ENCODE results near the gene NHS. TPM values are rescaled to one million over a fixed set of nuclear protein-coding genes. Genes with fewer than 3 reads are reported as not detected.

Gene NHS
- total RNA-seq, 1 donor, result 10.5 TPM

DNA sequence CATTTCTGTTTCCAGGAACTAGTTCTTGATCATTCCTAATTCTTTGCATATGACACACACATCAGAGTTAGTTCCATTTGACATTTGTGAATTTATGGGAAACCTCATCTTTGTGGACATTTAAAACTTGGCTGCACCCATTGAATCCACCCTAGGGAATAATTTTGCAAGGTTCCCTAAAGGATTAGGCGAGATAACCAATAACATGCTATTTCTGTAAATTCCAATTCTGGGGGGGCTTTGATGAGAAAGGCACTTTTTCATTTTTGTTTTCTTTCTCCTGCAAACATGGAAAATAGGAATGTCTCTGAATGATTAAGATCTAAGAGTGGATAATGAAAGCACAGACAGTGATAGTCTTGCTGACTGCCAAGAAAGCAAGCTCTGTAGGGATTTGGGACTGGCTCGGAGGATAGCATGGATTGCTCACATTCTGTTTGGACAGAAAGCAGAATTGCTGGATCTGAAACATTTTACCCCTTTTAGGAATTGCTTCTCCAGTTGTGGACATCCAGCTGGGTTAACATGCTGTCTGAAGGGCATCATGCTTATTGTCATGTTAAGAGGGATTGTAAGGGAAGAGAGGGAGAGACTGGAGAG, 145.1 kb downstream of the NHS start:
- peak overlapping the region; percentile 62 for H3K4me2 ChIP-seq (ENCODE audit: insufficient read depth, low read length)
- H3K27me3 ChIP-seq (ENCODE audit: insufficient read depth, low read length), result no peaks in the 10 kb centered on the region
- H3K4me3 ChIP-seq (ENCODE audit: insufficient read depth, low read length), result no peak overlapping the region
- no peak for DNase-seq (ENCODE audit: insufficient read length, low spot score, missing footprints)
- TF ChIP-seq, protein P1, sequence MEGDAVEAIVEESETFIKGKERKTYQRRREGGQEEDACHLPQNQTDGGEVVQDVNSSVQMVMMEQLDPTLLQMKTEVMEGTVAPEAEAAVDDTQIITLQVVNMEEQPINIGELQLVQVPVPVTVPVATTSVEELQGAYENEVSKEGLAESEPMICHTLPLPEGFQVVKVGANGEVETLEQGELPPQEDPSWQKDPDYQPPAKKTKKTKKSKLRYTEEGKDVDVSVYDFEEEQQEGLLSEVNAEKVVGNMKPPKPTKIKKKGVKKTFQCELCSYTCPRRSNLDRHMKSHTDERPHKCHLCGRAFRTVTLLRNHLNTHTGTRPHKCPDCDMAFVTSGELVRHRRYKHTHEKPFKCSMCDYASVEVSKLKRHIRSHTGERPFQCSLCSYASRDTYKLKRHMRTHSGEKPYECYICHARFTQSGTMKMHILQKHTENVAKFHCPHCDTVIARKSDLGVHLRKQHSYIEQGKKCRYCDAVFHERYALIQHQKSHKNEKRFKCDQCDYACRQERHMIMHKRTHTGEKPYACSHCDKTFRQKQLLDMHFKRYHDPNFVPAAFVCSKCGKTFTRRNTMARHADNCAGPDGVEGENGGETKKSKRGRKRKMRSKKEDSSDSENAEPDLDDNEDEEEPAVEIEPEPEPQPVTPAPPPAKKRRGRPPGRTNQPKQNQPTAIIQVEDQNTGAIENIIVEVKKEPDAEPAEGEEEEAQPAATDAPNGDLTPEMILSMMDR (IDR thresholded peaks at IDR 0.05; ENCODE audit: extremely low read depth, low read depth, low read length), result no peak
- no peak overlapping the region for H2AFZ ChIP-seq (ENCODE audit: low read length)
- peaks cover 11% of the 10 kb centered on the region for H3K79me2 ChIP-seq (ENCODE audit: insufficient read depth, low read length)
- no peaks in the 10 kb centered on the region for H4K20me1 ChIP-seq (ENCODE audit: insufficient read depth, low read length)
- no peaks in the 10 kb centered on the region for H3K36me3 ChIP-seq (ENCODE audit: insufficient read depth, low read length)
- peaks cover 18% of the 10 kb centered on the region for H3K4me1 ChIP-seq (ENCODE audit: insufficient read depth, low read length)
- H3K27ac ChIP-seq (ENCODE audit: low read depth, low read length), result peak overlapping the region; percentile 10
- no peaks in the 10 kb centered on the region for H3K9me3 ChIP-seq (ENCODE audit: low read depth, low read length)

DNA sequence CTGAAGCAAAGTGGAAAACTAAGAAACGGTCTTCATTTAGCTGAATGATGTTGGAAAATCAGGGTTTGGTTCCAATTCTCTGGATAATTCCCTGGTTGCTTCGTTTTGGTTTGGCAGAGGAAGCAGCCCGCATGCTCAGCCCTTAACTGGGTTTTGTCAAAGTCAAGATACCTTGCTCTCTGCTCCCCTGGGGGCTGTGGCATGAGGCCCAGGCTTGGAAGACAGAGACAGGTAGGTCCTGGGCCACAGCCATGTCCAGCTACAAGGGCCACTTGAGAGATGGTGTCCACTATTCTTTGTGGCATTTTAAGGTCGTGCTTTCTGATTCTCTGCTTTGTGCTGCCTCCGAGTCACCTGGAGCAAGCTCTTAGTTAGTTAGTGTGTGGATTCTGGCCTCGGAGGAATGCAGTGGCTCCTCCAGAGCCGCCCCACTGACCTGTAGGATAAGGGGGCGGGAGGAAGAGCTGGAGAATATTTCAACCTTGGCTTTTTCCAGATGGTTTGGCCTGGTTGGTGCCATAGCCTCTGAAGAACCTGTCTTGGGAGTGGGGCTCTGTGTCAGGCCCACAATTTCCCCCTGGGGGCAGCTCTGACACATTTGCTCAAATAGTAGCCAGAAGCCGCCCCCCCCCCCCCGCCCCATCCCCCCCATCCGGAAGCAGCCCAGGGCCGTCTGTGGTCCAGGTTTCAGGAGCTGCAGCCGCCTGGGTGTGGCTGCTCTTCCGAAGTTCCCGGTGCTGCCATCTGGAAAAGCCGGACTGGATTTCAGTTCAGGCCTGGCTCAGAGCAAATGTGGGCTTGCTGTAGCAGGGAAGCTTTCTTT, 147.1 kb downstream of the NHS start:
- Histone ChIP-seq H2AFZ (ENCODE audit: low read length) (no peak overlapping the region), H3K4me1 (ENCODE audit: insufficient read depth, low read length) (peaks cover 26% of the 10 kb centered on the region), H3K4me3 (ENCODE audit: insufficient read depth, low read length) (no peak overlapping the region), H3K27me3 (ENCODE audit: insufficient read depth, low read length) (no peaks in the 10 kb centered on the region), H3K79me2 (ENCODE audit: insufficient read depth, low read length) (peaks cover 18% of the 10 kb centered on the region), H3K4me2 (ENCODE audit: insufficient read depth, low read length) (no peak overlapping the region), H3K9me3 (ENCODE audit: low read depth, low read length) (no peaks in the 10 kb centered on the region), H3K36me3 (ENCODE audit: insufficient read depth, low read length) (no peaks in the 10 kb centered on the region), H3K27ac (ENCODE audit: low read depth, low read length) (no peak overlapping the region), H4K20me1 (ENCODE audit: insufficient read depth, low read length) (no peaks in the 10 kb centered on the region)
- TF ChIP-seq, protein P1 (IDR thresholded peaks at IDR 0.05; ENCODE audit: extremely low read depth, low read depth, low read length), result no peak
- peak; percentile 65 for DNase-seq (ENCODE audit: insufficient read length, low spot score, missing footprints)

DNA sequence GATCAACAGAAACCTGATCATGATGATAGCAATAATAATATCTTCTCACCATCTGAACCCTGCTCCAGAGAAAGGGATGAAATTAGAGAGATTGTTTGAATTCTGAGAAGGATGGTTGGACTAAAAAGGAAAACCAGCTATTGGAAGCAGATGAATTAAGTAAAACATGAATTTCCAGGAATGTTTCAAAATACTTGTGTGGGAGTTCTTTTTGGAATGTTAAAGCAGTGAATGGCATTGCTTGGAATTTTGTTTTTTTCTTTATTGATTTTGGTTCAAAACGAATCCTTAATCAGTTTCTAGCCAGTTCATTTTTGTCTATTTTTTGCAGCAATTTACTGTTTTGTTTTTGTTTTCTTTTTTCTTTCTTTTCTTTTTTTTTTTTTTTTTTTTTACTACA, 150.3 kb downstream of the NHS start:
- peaks cover 46% of the 10 kb centered on the region for H3K4me1 ChIP-seq (ENCODE audit: insufficient read depth, low read length)
- peak; percentile 6 for DNase-seq (ENCODE audit: insufficient read length, low spot score, missing footprints)

More for the DNA sequence above, 150.3 kb downstream of the NHS start:
- H3K36me3 ChIP-seq (ENCODE audit: insufficient read depth, low read length), result no peaks in the 10 kb centered on the region
- H3K27me3 ChIP-seq (ENCODE audit: insufficient read depth, low read length), result no peaks in the 10 kb centered on the region
- TF ChIP-seq, protein P1 (IDR thresholded peaks at IDR 0.05; ENCODE audit: extremely low read depth, low read depth, low read length), result no peak
- no peak overlapping the region for H2AFZ ChIP-seq (ENCODE audit: low read length)
- H3K4me3 ChIP-seq (ENCODE audit: insufficient read depth, low read length), result no peak overlapping the region
- no peaks in the 10 kb centered on the region for H4K20me1 ChIP-seq (ENCODE audit: insufficient read depth, low read length)
- H3K27ac ChIP-seq (ENCODE audit: low read depth, low read length), result peak overlapping the region; percentile 7
- peaks cover 21% of the 10 kb centered on the region for H3K79me2 ChIP-seq (ENCODE audit: insufficient read depth, low read length)
- H3K4me2 ChIP-seq (ENCODE audit: insufficient read depth, low read length), result no peak overlapping the region
- H3K9me3 ChIP-seq (ENCODE audit: low read depth, low read length), result no peaks in the 10 kb centered on the region

All from osteoblast (primary cell).